Esophagus squamous epithelium (tissue), 4 donors: ENCODE data around the gene RBPMS2.

Experiments used
- POLR2A ChIP-seq, 4 donors: fragments of 450-650 bp; IDR thresholded peaks; one replicate each; pipeline ENCODE4 v1.6.1; 2017; ENCODE audit warnings: antibody characterized with exemption in 4 of 4, mild to moderate bottlenecking in 4 of 4, moderate library complexity in 3 of 4
- TF ChIP-seq, protein P1 (sequence below), 6 experiments: fragments of 450-650 bp in 4 of 6; fragments of 200-600 bp in 2 of 6; sonication (generic) in 2 of 6; IDR thresholded peaks; one replicate each; pipeline ENCODE4 v1.5.1; 2016 to 2019; ENCODE audit warnings: antibody characterized with exemption in 6 of 6, mild to moderate bottlenecking in 4 of 6, moderate library complexity in 4 of 6

DNA sequence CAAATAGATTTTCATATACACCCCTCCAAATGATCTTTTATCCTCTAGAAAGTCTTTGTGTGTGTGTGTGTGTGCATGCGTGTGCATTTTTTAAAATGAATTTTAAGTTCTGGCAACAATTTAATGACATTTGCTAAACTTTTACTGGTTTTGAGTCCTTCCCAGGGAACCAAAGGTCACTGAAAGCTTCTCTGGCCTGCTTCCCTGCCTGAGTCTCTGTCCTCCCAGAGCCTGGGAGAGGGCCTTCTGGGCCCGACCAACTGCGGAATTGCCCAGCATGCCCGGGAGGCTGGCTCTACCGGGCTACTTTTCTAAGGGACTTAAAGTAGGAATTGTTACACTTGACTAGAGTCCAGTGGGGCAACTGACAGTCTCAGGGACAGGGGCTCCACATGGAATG is 7.4 kb upstream of the RBPMS2 start:
- TF ChIP-seq, protein P1, sequence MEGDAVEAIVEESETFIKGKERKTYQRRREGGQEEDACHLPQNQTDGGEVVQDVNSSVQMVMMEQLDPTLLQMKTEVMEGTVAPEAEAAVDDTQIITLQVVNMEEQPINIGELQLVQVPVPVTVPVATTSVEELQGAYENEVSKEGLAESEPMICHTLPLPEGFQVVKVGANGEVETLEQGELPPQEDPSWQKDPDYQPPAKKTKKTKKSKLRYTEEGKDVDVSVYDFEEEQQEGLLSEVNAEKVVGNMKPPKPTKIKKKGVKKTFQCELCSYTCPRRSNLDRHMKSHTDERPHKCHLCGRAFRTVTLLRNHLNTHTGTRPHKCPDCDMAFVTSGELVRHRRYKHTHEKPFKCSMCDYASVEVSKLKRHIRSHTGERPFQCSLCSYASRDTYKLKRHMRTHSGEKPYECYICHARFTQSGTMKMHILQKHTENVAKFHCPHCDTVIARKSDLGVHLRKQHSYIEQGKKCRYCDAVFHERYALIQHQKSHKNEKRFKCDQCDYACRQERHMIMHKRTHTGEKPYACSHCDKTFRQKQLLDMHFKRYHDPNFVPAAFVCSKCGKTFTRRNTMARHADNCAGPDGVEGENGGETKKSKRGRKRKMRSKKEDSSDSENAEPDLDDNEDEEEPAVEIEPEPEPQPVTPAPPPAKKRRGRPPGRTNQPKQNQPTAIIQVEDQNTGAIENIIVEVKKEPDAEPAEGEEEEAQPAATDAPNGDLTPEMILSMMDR (IDR thresholded peaks at IDR 0.05): no peak
- TF ChIP-seq POLR2A (IDR thresholded peaks at IDR 0.05): no peak
